CD4-positive, alpha-beta T cell (primary cell): ENCODE data around the gene MSI2. TPM values are rescaled to one million over a fixed set of nuclear protein-coding genes. Genes with fewer than 3 reads are reported as not detected.

Experiments
- ATAC-seq: fragments of 200-7000 bp; cut with Tn5 transposase; one replicate; pipeline ENCODE4 v1.10.0; 2022; ENCODE audit warnings: mild to moderate bottlenecking; ENCODE audit not compliant: poor library complexity
- CTCF ChIA-PET: fragments of 350-600 bp; sonication (Branson Sonifier 250); formaldehyde crosslinking; loops from one replicate; lab custom pipeline; 2021; ENCODE audit warnings: antibody characterized with exemption, inconsistent platforms; lab: Charles Lee
- POLR2A ChIA-PET: fragments of 350-600 bp; sonication (Branson Sonifier 250); formaldehyde crosslinking; loops from one replicate; lab custom pipeline; 2021; ENCODE audit warnings: antibody characterized with exemption, inconsistent platforms; lab: Charles Lee
- DNase-seq, 14 experiments: peaks; one replicate each; pipeline ENCODE4 v3.0.0-alpha.2; 2013 to 2020; ENCODE audit warnings: mixed read lengths in 2 of 14
- H3K27ac ChIP-seq, 2 donors: one replicate each; pipeline versions ENCODE4 v1.5.1 to v1.7.0; 2013; ENCODE audit warnings: low read length in 2 of 2, low read depth in 1 of 2, mild to moderate bottlenecking in 1 of 2
- H3K27me3 ChIP-seq, 2 experiments: 1 replicate in 1 of 2; 2 replicates in 1 of 2; pipeline versions ENCODE4 v1.6.1 to v1.7.0; 2013; ENCODE audit warnings: low read length in 2 of 2, control low read depth in 1 of 2, mild to moderate bottlenecking in 1 of 2, moderate library complexity in 1 of 2; ENCODE audit not compliant: insufficient read depth in 2 of 2, control insufficient read depth in 1 of 2
- H3K36me3 ChIP-seq: one replicate; pipeline ENCODE4 v1.6.1; 2013; ENCODE audit warnings: low read length, control low read depth; ENCODE audit not compliant: insufficient read depth
- H3K4me1 ChIP-seq: one replicate; pipeline ENCODE4 v1.6.1; 2013; ENCODE audit warnings: low read length, control low read depth; ENCODE audit not compliant: insufficient read depth
- H3K4me3 ChIP-seq: one replicate; pipeline ENCODE4 v1.5.1; 2013; ENCODE audit warnings: mild to moderate bottlenecking, low read length, moderate library complexity
- H3K9me3 ChIP-seq, 2 experiments: 1 replicate in 1 of 2; 2 replicates in 1 of 2; pipeline versions ENCODE4 v1.6.1 to v1.7.0; 2013; ENCODE audit warnings: low read length in 2 of 2, mild to moderate bottlenecking in 2 of 2, control low read depth in 1 of 2, moderate library complexity in 1 of 2; ENCODE audit not compliant: control insufficient read depth in 1 of 2, insufficient read depth in 1 of 2
- H3K27ac Mint-ChIP-seq: one replicate; pipeline ENCODE4 v1.8.0; 2020; ENCODE audit warnings: mixed read lengths
- H3K27me3 Mint-ChIP-seq: one replicate; pipeline ENCODE4 v1.8.0; 2021; ENCODE audit warnings: mixed read lengths
- H3K36me3 Mint-ChIP-seq: one replicate; pipeline ENCODE4 v1.8.0; 2021; ENCODE audit warnings: low read depth, mixed read lengths
- H3K4me1 Mint-ChIP-seq: one replicate; pipeline ENCODE4 v1.8.0; 2021; ENCODE audit warnings: low read depth, mixed read lengths
- H3K4me3 Mint-ChIP-seq: one replicate; pipeline ENCODE4 v1.8.0; 2020; ENCODE audit warnings: mild to moderate bottlenecking, mixed read lengths
- H3K9me3 Mint-ChIP-seq: one replicate; pipeline ENCODE4 v1.8.0; 2020; ENCODE audit warnings: mixed read lengths
- CTCF ChIP-seq: fragments of 200-600 bp; IDR thresholded peaks from one replicate; pipeline ENCODE4 v1.8.0; 2022; ENCODE audit warnings: antibody characterized with exemption, mild to moderate bottlenecking
- intact Hi-C, 2 experiments: fragments of 100-400 bp; cut with DNase I in 1 of 2; cut with micrococcal nuclease in 1 of 2; formaldehyde crosslinking; loops; one replicate each; pipeline versions ENCODE4 v1.15.1 to v1.9.0; 2023 to 2025; cut with DNase I, micrococcal nuclease
- total RNA-seq, 174 experiments: library from RNA in 2 of 174; stranded (reverse) in 2 of 174; gene quantifications; one replicate each; pipeline ENCODE4 v1.2.3 and lab custom pipeline; 2021 to 2026

Gene MSI2
- total RNA-seq, 2 experiments from 2014 or later = 129 to 132 TPM

- no peak for TF ChIP-seq CTCF
- no peak for DNase-seq
- no peak overlapping the region for H3K27ac ChIP-seq
- Mint-ChIP-seq H3K4me3 (no peak overlapping the region), H3K27me3 (no peaks in the 10 kb centered on the region), H3K36me3 (no peaks in the 10 kb centered on the region), H3K9me3 (no peaks in the 10 kb centered on the region), H3K4me1 (no peaks in the 10 kb centered on the region), H3K27ac (no peak overlapping the region)
- no peak overlapping the region for H3K4me3 ChIP-seq
- no peaks in the 10 kb centered on the region for H3K9me3 ChIP-seq
- POLR2A ChIA-PET = no interaction called here
- H3K4me1 ChIP-seq = no peaks in the 10 kb centered on the region
- H3K36me3 ChIP-seq = no peaks in the 10 kb centered on the region
- H3K27me3 ChIP-seq = no peaks in the 10 kb centered on the region
- intact Hi-C loops = no loop called here
- CTCF ChIA-PET = no interaction called here
- no peak for ATAC-seq
Observed at GRCh38 chr17:57730026-57730701, 473.8 kb downstream of the MSI2 start.

GRCh38 chr17:57732062-57732461, 475.7 kb downstream of the MSI2 start:
- Mint-ChIP-seq H3K27me3 (no peaks in the 10 kb centered on the region), H3K27ac (no peak overlapping the region), H3K4me1 (no peaks in the 10 kb centered on the region), H3K36me3 (no peaks in the 10 kb centered on the region), H3K4me3 (no peak overlapping the region), H3K9me3 (no peaks in the 10 kb centered on the region)
- Histone ChIP-seq H3K36me3 (no peaks in the 10 kb centered on the region), H3K4me1 (no peaks in the 10 kb centered on the region), H3K4me3 (no peak overlapping the region), H3K27me3 (no peaks in the 10 kb centered on the region), H3K9me3 (no peaks in the 10 kb centered on the region), H3K27ac (no peak overlapping the region)
- intact Hi-C loops = no loop called here
- TF ChIP-seq CTCF = no peak
- ATAC-seq = no peak
- CTCF ChIA-PET = no interaction called here
- no peak for DNase-seq
- POLR2A ChIA-PET = no interaction called here

DNA sequence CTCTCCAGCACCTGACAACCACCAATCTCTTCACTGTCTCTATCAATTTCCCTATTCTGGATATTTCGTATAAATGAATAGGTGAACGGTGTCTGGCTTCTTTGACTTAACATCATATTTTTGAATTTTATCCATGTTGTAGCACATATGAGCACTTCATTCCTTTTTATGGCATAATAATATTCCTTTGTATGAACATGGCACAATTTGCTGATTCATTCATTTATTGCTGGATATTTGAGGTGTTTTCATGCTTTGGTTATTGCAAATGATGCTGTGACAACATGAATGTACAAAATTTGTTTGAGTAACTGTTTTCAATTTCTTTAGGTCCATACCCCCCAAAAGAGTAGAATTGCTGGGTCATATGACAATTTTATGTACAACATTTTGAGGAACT, 476.8 kb downstream of the MSI2 start:
- H3K27ac ChIP-seq = no peak overlapping the region
- H3K4me1 Mint-ChIP-seq = no peaks in the 10 kb centered on the region
- H3K27me3 ChIP-seq = no peaks in the 10 kb centered on the region
- no peaks in the 10 kb centered on the region for H3K36me3 Mint-ChIP-seq
- ChIA-PET POLR2A (no interaction called here), CTCF (no interaction called here)
- DNase-seq = no peak
- H3K27ac Mint-ChIP-seq = no peak overlapping the region
- no peak overlapping the region for H3K4me3 Mint-ChIP-seq
- ATAC-seq = no peak
- no peaks in the 10 kb centered on the region for H3K9me3 ChIP-seq
- no peaks in the 10 kb centered on the region for H3K9me3 Mint-ChIP-seq
- no peaks in the 10 kb centered on the region for H3K36me3 ChIP-seq
- H3K4me1 ChIP-seq = no peaks in the 10 kb centered on the region
- H3K27me3 Mint-ChIP-seq = no peaks in the 10 kb centered on the region
- intact Hi-C loops = no loop called here
- H3K4me3 ChIP-seq = no peak overlapping the region
- no peak for TF ChIP-seq CTCF

Other genes starting within 250 kb of the MSI2 start
- gene AKAP1, start 171.3 kb upstream of the MSI2 start, total RNA-seq = 10 to 100 TPM; 20.3 to 23.1 TPM